Measurements from ENCODE around the gene IRF6.

IRF6 gene

GRCh38 chr1:209786146-209786545 lies 19.8 kb downstream of the IRF6 start:
- no peak for DNase-seq

GRCh38 chr1:209785592-209785991 lies 20.4 kb downstream of the IRF6 start:
- DNase-seq = no peak

GRCh38 chr1:209784265-209785169 lies 21.4 kb downstream of the IRF6 start, which contains the start of gene C1orf74:
TSS of gene C1orf74 (minus strand) at chr1:209784559. CDS start at chr1:209783634, 925 bp downstream.
- peak; percentile 99 for DNase-seq

GRCh38 chr1:209783386-209783785 lies 22.6 kb downstream of the IRF6 start:
- DNase-seq = no peak

GRCh38 chr1:209780268-209780667 lies 25.7 kb downstream of the IRF6 start:
- no peak for DNase-seq

- DNase-seq = no peak
These were observed 27.8 kb downstream of the IRF6 start for GRCh38 chr1:209778102-209778501.

- DNase-seq = no peak
These were observed 28.4 kb downstream of the IRF6 start for GRCh38 chr1:209777587-209777986.

- DNase-seq = no peak
These were observed 30.3 kb downstream of the IRF6 start for GRCh38 chr1:209775678-209776077.

- DNase-seq = no peak
These were observed 31.4 kb downstream of the IRF6 start for GRCh38 chr1:209774592-209774991.

GRCh38 chr1:209772126-209772525 lies 33.8 kb downstream of the IRF6 start:
- DNase-seq = no peak

- no peak for DNase-seq
These were observed 35.1 kb downstream of the IRF6 start for GRCh38 chr1:209770636-209771415.

- DNase-seq = no peak
These were observed 36.0 kb downstream of the IRF6 start for GRCh38 chr1:209769971-209770370.

- peak; percentile 91 for DNase-seq
These were observed 36.6 kb downstream of the IRF6 start for GRCh38 chr1:209769171-209769904.

- peak; percentile 95 for DNase-seq
These were observed 37.6 kb downstream of the IRF6 start for GRCh38 chr1:209768354-209768774.

- no peak for DNase-seq
These were observed 38.2 kb downstream of the IRF6 start for GRCh38 chr1:209767706-209768105.

- peak; percentile 55 for DNase-seq
These were observed 38.8 kb downstream of the IRF6 start for GRCh38 chr1:209767096-209767495.

GRCh38 chr1:209766051-209766450 lies 39.9 kb downstream of the IRF6 start:
- DNase-seq = peak; percentile 44

GRCh38 chr1:209761011-209761635 lies 44.8 kb downstream of the IRF6 start:
- DNase-seq = no peak

GRCh38 chr1:209759829-209760359 lies 46.0 kb downstream of the IRF6 start:
- DNase-seq = no peak

GRCh38 chr1:209758400-209758799 lies 47.5 kb downstream of the IRF6 start:
- DNase-seq = no peak

GRCh38 chr1:209756615-209757445 lies 49.1 kb downstream of the IRF6 start:
- peak; percentile 75 for DNase-seq
